ENCODE data around the gene DST. TPM values are rescaled to one million over a fixed set of nuclear protein-coding genes. Genes with fewer than 3 reads are reported as not detected.

The DST gene
- total and polyA plus RNA-seq, 2 donors (not counting 1 experiment from before 2014, with no cell fraction given): 78.6 to 670 TPM

DNA sequence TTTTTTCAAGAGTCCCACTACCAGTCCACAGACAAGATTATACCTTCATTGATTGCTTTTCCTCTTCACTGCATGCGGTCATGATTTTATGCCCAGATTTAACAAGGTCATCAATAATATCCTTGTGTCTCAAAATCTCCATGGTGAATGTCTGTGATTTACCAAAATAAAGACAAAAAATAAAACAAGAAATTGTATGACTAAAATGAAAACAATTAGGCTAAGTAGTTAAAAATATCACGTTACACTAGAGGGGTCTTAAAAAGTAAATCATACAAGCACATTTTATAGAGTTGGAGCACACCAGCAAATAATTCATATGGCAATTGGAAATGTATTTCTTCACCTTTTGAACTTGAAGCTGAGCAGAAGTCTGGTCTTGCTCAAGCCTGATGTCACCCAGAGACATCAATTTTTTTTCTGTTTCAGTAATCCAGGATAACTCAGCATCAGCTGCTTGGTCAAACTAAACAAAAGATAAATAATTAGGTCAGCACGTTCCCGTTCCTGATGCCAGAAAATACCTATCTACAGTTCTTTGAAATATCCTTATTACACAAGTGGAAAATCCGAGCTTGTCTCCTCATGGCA lies 125.4 kb downstream of the DST start:
- Histone ChIP-seq H3K4me3 (replicated peaks in 1 of 4; ENCODE audit: control extremely low read depth in 1 of 4, insufficient read depth in 1 of 4, low read depth in 3 of 4, low read length in 4 of 4) (no peak overlapping the region), H3K4me2 (ENCODE audit: extremely low read depth, insufficient read depth, low read length) (no peak overlapping the region), H3K79me2 (ENCODE audit: control insufficient read depth, insufficient read depth, low read length) (peaks cover 8% of the 10 kb centered on the region), H3K4me1 (ENCODE audit: control insufficient read depth, extremely low read depth, insufficient read depth, low read length) (no peaks in the 10 kb centered on the region), H3K9ac (ENCODE audit: insufficient read depth, low read length) (no peak overlapping the region), H3K9me3 (ENCODE audit: control insufficient read depth, insufficient read depth, low read depth, low read length) (no peaks in the 10 kb centered on the region), H2AFZ (ENCODE audit: low read length) (no peak overlapping the region), H3K36me3 (ENCODE audit: control insufficient read depth, insufficient read depth, low read length) (peaks cover 8% of the 10 kb centered on the region), H4K20me1 (ENCODE audit: control insufficient read depth, extremely low read depth, insufficient read depth, low read length) (no peaks in the 10 kb centered on the region), H3K27ac (ENCODE audit: insufficient read depth, low read length) (peak overlapping the region; percentile 7), H3K27me3 (ENCODE audit: control insufficient read depth, insufficient read depth, low read length) (no peaks in the 10 kb centered on the region)
- DNase-seq (ENCODE audit: low read depth in 2 of 2): peak; percentile 32 to 90
- TF ChIP-seq, protein P1, sequence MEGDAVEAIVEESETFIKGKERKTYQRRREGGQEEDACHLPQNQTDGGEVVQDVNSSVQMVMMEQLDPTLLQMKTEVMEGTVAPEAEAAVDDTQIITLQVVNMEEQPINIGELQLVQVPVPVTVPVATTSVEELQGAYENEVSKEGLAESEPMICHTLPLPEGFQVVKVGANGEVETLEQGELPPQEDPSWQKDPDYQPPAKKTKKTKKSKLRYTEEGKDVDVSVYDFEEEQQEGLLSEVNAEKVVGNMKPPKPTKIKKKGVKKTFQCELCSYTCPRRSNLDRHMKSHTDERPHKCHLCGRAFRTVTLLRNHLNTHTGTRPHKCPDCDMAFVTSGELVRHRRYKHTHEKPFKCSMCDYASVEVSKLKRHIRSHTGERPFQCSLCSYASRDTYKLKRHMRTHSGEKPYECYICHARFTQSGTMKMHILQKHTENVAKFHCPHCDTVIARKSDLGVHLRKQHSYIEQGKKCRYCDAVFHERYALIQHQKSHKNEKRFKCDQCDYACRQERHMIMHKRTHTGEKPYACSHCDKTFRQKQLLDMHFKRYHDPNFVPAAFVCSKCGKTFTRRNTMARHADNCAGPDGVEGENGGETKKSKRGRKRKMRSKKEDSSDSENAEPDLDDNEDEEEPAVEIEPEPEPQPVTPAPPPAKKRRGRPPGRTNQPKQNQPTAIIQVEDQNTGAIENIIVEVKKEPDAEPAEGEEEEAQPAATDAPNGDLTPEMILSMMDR (conservative IDR thresholded peaks at IDR 0.05 in 1 of 2, IDR thresholded peaks at IDR 0.05 in 1 of 2; ENCODE audit: low read depth in 1 of 2, low read length in 2 of 2): no peak
- TF ChIP-seq EZH2 (IDR thresholded peaks at IDR 0.05; ENCODE audit: low read length, missing control alignments): no peak

DNA sequence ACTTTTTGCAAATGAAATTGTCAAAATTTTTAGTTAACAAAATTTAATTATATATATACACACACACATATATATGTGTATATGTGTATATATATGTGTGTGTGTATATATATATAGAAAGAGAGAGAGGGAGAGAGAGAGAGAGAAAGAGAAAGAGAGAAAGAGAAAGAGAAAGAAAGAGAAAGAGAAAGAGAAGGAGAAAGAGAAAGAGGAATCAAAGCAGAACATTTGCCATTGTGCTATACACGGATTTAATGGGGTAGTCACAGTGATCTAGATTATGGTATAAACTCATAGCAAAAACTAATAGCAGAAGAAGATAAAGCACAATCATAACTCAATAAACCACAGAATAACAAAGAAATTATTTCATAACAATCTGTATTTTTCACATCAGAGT lies 126.7 kb downstream of the DST start:
- no peak for DNase-seq (ENCODE audit: low read depth in 2 of 2)
- H3K9me3 ChIP-seq (ENCODE audit: control insufficient read depth, insufficient read depth, low read depth, low read length): no peaks in the 10 kb centered on the region
- no peak overlapping the region for H3K9ac ChIP-seq (ENCODE audit: insufficient read depth, low read length)
- no peak overlapping the region for H3K4me3 ChIP-seq (replicated peaks in 1 of 4; ENCODE audit: control extremely low read depth in 1 of 4, insufficient read depth in 1 of 4, low read depth in 3 of 4, low read length in 4 of 4)
- H3K4me1 ChIP-seq (ENCODE audit: control insufficient read depth, extremely low read depth, insufficient read depth, low read length): no peaks in the 10 kb centered on the region
- H2AFZ ChIP-seq (ENCODE audit: low read length): no peak overlapping the region
- H3K4me2 ChIP-seq (ENCODE audit: extremely low read depth, insufficient read depth, low read length): no peak overlapping the region
- H3K36me3 ChIP-seq (ENCODE audit: control insufficient read depth, insufficient read depth, low read length): peaks cover 9% of the 10 kb centered on the region
- H4K20me1 ChIP-seq (ENCODE audit: control insufficient read depth, extremely low read depth, insufficient read depth, low read length): no peaks in the 10 kb centered on the region
- no peak for TF ChIP-seq EZH2 (IDR thresholded peaks at IDR 0.05; ENCODE audit: low read length, missing control alignments)
- TF ChIP-seq, protein P1 (conservative IDR thresholded peaks at IDR 0.05 in 1 of 2, IDR thresholded peaks at IDR 0.05 in 1 of 2; ENCODE audit: low read depth in 1 of 2, low read length in 2 of 2): no peak
- no peak overlapping the region for H3K27ac ChIP-seq (ENCODE audit: insufficient read depth, low read length)
- no peaks in the 10 kb centered on the region for H3K27me3 ChIP-seq (ENCODE audit: control insufficient read depth, insufficient read depth, low read length)
- peaks cover 5% of the 10 kb centered on the region for H3K79me2 ChIP-seq (ENCODE audit: control insufficient read depth, insufficient read depth, low read length)

DNA sequence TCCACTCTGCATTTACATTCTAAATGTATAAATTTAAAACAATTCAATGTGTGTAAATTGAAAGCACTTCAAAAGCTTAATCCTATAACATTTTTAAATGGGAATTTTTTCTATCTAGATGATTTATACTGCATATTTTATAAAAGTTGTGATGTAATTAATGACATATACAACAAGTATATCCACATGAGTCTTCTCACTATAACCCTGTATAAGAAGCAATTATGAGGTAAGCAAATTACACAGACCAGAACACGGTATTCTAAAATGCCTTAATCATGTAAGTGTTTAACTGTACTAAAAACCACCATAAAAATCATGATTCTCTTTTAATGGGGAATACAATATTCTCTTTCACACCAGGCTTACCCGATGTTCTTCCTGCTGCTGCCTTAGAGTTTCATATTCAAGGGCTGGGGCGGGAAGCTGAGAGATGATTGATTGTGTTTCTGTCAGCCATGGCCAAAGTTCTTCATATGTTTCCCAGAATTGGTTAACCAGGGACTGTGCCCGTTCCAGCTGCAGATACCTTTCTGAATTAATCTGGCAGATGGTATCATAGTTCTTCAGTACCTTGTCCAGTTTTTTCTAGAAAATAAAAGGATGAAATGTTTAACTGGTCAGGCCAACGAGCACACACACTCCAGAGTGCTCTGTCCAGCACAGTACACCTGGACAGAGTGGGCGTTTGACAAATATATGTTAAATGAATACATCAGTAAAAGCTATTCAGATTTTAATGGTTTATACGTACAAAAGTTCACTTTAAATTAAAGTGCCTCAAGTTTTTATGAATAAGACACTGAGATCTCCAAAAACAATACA lies 127.4 kb downstream of the DST start:
- no peak for TF ChIP-seq EZH2 (IDR thresholded peaks at IDR 0.05; ENCODE audit: low read length, missing control alignments)
- TF ChIP-seq, protein P1 (conservative IDR thresholded peaks at IDR 0.05 in 1 of 2, IDR thresholded peaks at IDR 0.05 in 1 of 2; ENCODE audit: low read depth in 1 of 2, low read length in 2 of 2): no peak
- Histone ChIP-seq H3K36me3 (ENCODE audit: control insufficient read depth, insufficient read depth, low read length) (peaks cover 9% of the 10 kb centered on the region), H3K27ac (ENCODE audit: insufficient read depth, low read length) (peak overlapping the region; percentile 15), H3K4me3 (replicated peaks in 1 of 4; ENCODE audit: control extremely low read depth in 1 of 4, insufficient read depth in 1 of 4, low read depth in 3 of 4, low read length in 4 of 4) (no peak overlapping the region), H2AFZ (ENCODE audit: low read length) (no peak overlapping the region), H3K4me2 (ENCODE audit: extremely low read depth, insufficient read depth, low read length) (no peak overlapping the region), H3K27me3 (ENCODE audit: control insufficient read depth, insufficient read depth, low read length) (no peaks in the 10 kb centered on the region), H3K9ac (ENCODE audit: insufficient read depth, low read length) (no peak overlapping the region), H3K4me1 (ENCODE audit: control insufficient read depth, extremely low read depth, insufficient read depth, low read length) (no peaks in the 10 kb centered on the region), H4K20me1 (ENCODE audit: control insufficient read depth, extremely low read depth, insufficient read depth, low read length) (no peaks in the 10 kb centered on the region), H3K79me2 (ENCODE audit: control insufficient read depth, insufficient read depth, low read length) (peaks cover 5% of the 10 kb centered on the region), H3K9me3 (ENCODE audit: control insufficient read depth, insufficient read depth, low read depth, low read length) (no peaks in the 10 kb centered on the region)
- DNase-seq (ENCODE audit: low read depth in 2 of 2): no peak
